ENCODE results near the gene TMEM54. TPM values are rescaled to one million over a fixed set of nuclear protein-coding genes. Genes with fewer than 3 reads are reported as not detected.

The TMEM54 gene
- total and polyA plus RNA-seq, 2 experiments from 2014 or later: 24.8 to 64.7 TPM

DNA sequence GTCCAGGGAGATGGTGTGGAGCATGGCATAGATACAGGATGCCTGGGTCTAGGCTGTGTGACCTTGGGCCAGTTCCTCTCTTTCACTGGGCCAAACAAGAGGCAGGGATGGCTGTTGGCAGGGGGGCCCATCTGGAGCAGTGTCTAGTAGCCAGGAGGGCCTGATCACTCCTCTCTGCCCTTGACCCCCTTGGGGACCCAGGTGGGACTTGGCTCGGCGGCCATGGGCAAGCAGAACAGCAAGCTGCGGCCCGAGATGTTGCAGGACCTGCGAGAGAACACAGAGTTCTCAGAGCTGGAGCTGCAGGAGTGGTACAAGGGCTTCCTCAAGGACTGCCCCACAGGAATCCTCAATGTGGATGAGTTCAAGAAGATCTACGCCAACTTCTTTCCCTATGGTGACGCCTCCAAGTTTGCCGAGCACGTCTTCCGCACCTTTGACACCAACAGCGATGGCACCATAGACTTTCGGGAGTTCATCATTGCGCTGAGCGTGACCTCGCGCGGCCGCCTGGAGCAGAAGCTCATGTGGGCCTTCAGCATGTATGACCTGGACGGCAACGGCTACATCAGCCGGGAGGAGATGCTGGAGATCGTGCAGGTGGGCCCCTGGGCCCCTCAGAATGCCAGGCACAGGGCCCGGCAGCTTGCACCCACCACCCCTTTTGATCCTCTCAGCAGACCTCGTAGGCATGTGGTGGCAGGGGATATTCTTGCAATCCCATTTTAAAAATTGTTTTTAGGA lies 12.3 kb downstream of the TMEM54 start:
- H3K9me3 ChIP-seq (ENCODE audit: low read depth): no peaks in the 10 kb centered on the region
- H3K4me2 ChIP-seq: no peak overlapping the region
- no peaks in the 10 kb centered on the region for H3K36me3 ChIP-seq (replicated peaks; ENCODE audit: insufficient read depth, low read depth)
- H4K20me1 ChIP-seq (ENCODE audit: insufficient read depth, poor library complexity, severe bottlenecking): no peaks in the 10 kb centered on the region
- no peak overlapping the region for H3K27ac ChIP-seq
- TF ChIP-seq EZH2phosphoT487 (IDR thresholded peaks at IDR 0.05; ENCODE audit: low read depth, severe bottlenecking, unreplicated experiment): no peak
- no peak for TF ChIP-seq EZH2 (IDR thresholded peaks at IDR 0.05; ENCODE audit: borderline replicate concordance)
- TF ChIP-seq, protein P1, sequence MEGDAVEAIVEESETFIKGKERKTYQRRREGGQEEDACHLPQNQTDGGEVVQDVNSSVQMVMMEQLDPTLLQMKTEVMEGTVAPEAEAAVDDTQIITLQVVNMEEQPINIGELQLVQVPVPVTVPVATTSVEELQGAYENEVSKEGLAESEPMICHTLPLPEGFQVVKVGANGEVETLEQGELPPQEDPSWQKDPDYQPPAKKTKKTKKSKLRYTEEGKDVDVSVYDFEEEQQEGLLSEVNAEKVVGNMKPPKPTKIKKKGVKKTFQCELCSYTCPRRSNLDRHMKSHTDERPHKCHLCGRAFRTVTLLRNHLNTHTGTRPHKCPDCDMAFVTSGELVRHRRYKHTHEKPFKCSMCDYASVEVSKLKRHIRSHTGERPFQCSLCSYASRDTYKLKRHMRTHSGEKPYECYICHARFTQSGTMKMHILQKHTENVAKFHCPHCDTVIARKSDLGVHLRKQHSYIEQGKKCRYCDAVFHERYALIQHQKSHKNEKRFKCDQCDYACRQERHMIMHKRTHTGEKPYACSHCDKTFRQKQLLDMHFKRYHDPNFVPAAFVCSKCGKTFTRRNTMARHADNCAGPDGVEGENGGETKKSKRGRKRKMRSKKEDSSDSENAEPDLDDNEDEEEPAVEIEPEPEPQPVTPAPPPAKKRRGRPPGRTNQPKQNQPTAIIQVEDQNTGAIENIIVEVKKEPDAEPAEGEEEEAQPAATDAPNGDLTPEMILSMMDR (IDR thresholded peaks at IDR 0.05; ENCODE audit: poor library complexity): no peak
- peaks cover 51% of the 10 kb centered on the region for H3K27me3 ChIP-seq
- no peaks in the 10 kb centered on the region for H3K79me2 ChIP-seq
- H3K4me1 ChIP-seq (ENCODE audit: insufficient read depth): peaks cover 3% of the 10 kb centered on the region
- 94% methylated on average over 24 of the region's 24 CpGs for WGBS (ENCODE audit: low lambda C conversion rate, missing lambda C conversion rate)
- no peaks in the 10 kb centered on the region for H3K9me2 ChIP-seq (replicated peaks; ENCODE audit: insufficient read depth)
- no peak overlapping the region for H2AFZ ChIP-seq
- H3K4me3 ChIP-seq: no peak overlapping the region
- DNase-seq (ENCODE audit: low spot score): no peak

DNA sequence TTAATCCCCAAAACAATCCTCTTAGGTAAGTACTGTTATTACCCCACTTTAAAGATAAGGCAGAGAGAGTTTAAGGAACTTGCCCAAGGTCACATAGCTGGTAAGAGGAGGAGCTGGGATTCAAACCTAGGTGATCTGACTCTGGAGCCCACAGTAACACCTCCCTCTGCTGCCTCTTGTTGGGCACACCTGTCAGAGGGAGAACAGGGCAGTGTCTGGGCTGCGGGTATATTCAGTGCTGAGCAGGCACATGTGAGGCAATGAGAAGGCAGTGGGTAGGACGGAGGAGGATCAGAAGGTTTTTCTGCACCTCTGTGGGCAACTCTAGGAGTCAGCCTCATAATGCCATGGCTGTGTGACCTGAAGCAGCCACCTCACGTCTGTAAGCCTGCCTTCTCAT lies 13.1 kb downstream of the TMEM54 start:
- Histone ChIP-seq H3K36me3 (replicated peaks; ENCODE audit: insufficient read depth, low read depth) (no peaks in the 10 kb centered on the region), H4K20me1 (ENCODE audit: insufficient read depth, poor library complexity, severe bottlenecking) (no peaks in the 10 kb centered on the region), H3K4me2 (no peak overlapping the region), H3K9me3 (ENCODE audit: low read depth) (no peaks in the 10 kb centered on the region), H3K27me3 (peaks cover 51% of the 10 kb centered on the region), H3K4me1 (ENCODE audit: insufficient read depth) (no peaks in the 10 kb centered on the region), H3K4me3 (no peak overlapping the region), H3K9me2 (replicated peaks; ENCODE audit: insufficient read depth) (no peaks in the 10 kb centered on the region), H3K79me2 (no peaks in the 10 kb centered on the region), H2AFZ (no peak overlapping the region), H3K27ac (no peak overlapping the region)
- 78% methylated on average over 3 of the region's 3 CpGs for WGBS (ENCODE audit: low lambda C conversion rate, missing lambda C conversion rate)
- TF ChIP-seq EZH2phosphoT487 (IDR thresholded peaks at IDR 0.05; ENCODE audit: low read depth, severe bottlenecking, unreplicated experiment): no peak
- TF ChIP-seq, protein P1 (IDR thresholded peaks at IDR 0.05; ENCODE audit: poor library complexity): no peak
- TF ChIP-seq EZH2 (IDR thresholded peaks at IDR 0.05; ENCODE audit: borderline replicate concordance): no peak
- DNase-seq (ENCODE audit: low spot score): no peak

DNA sequence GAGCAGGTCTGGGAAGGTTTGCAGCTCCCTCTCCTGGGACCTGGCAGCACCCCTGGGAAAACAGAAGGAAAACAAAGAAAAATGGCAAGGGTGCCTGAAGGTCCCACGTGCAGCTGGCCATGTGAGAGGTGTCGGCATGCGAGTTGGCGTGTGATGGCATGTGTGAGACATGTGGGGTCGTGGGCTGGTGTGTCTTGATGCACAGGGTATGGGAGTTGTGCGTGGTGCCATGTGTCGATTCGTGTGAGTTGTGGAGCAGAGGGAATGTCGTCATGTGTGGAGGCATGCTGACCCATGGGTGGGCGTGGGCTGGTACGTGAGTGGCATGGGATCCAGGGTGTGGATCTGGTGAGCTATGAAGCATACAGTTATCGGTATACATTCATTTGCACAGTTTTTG lies 13.6 kb downstream of the TMEM54 start:
- Histone ChIP-seq H4K20me1 (ENCODE audit: insufficient read depth, poor library complexity, severe bottlenecking) (no peaks in the 10 kb centered on the region), H3K27me3 (peaks cover 51% of the 10 kb centered on the region), H2AFZ (no peak overlapping the region), H3K4me1 (ENCODE audit: insufficient read depth) (no peaks in the 10 kb centered on the region), H3K36me3 (replicated peaks; ENCODE audit: insufficient read depth, low read depth) (no peaks in the 10 kb centered on the region), H3K27ac (no peak overlapping the region), H3K79me2 (no peaks in the 10 kb centered on the region), H3K4me2 (no peak overlapping the region), H3K9me2 (replicated peaks; ENCODE audit: insufficient read depth) (no peaks in the 10 kb centered on the region), H3K9me3 (ENCODE audit: low read depth) (no peaks in the 10 kb centered on the region), H3K4me3 (no peak overlapping the region)
- 75% methylated on average over 12 of the region's 12 CpGs for WGBS (ENCODE audit: low lambda C conversion rate, missing lambda C conversion rate)
- TF ChIP-seq, protein P1 (IDR thresholded peaks at IDR 0.05; ENCODE audit: poor library complexity): no peak
- TF ChIP-seq EZH2phosphoT487 (IDR thresholded peaks at IDR 0.05; ENCODE audit: low read depth, severe bottlenecking, unreplicated experiment): no peak
- no peak for TF ChIP-seq EZH2 (IDR thresholded peaks at IDR 0.05; ENCODE audit: borderline replicate concordance)
- DNase-seq (ENCODE audit: low spot score): no peak
